Vagina (tissue), 2 donors: ENCODE measurements around the gene COPS4. TPM values are rescaled to one million over a fixed set of nuclear protein-coding genes. Genes with fewer than 3 reads are reported as not detected.
"Not testable (repeated sequence)": the region's sequence is repeated elsewhere in the genome, so short reads cannot be mapped to it uniquely, and the experiment has no call there.

Experiments
- DNase-seq, 2 donors: peaks; one replicate each; pipeline ENCODE4 v3.0.0-alpha.2; 2017; ENCODE audit errors: extremely low spot score in 2 of 2
- H3K27ac ChIP-seq: fragments of 200-600 bp; sonication (generic); one replicate; pipeline ENCODE4 v1.5.1; 2019
- H3K27me3 ChIP-seq: fragments of 200-600 bp; sonication (generic); one replicate; pipeline ENCODE4 v1.5.1; 2019
- H3K36me3 ChIP-seq, 2 donors: fragments of 200-600 bp; sonication (generic); one replicate each; pipeline ENCODE4 v1.5.1; 2017 to 2019
- H3K4me1 ChIP-seq: fragments of 200-600 bp; sonication (generic); one replicate; pipeline ENCODE4 v1.5.1; 2019
- H3K4me3 ChIP-seq, 2 donors: fragments of 200-600 bp; sonication (generic); 1 replicate in 1 of 2; 2 replicates in 1 of 2; pipeline ENCODE4 v1.5.1; 2016 to 2019
- H3K9me3 ChIP-seq: fragments of 200-600 bp; sonication (generic); one replicate; pipeline ENCODE4 v1.5.1; 2019
- CTCF ChIP-seq, 3 experiments: fragments of 450-650 bp in 2 of 3; fragments of 200-600 bp in 1 of 3; sonication (generic) in 1 of 3; IDR thresholded peaks; one replicate each; pipeline ENCODE4 v1.5.1; 2017 to 2019; ENCODE audit warnings: antibody characterized with exemption in 3 of 3, mild to moderate bottlenecking in 2 of 3, moderate library complexity in 2 of 3
- POLR2A ChIP-seq, 2 donors: fragments of 450-650 bp; IDR thresholded peaks; one replicate each; pipeline ENCODE4 v1.6.1; 2017; ENCODE audit warnings: antibody characterized with exemption in 2 of 2, mild to moderate bottlenecking in 2 of 2, moderate library complexity in 2 of 2
- POLR2AphosphoS5 ChIP-seq, 2 donors: sonication (generic); formaldehyde crosslinking; IDR thresholded peaks; one replicate each; pipeline ENCODE4 v1.9.0; 2017; ENCODE audit warnings: antibody characterized with exemption in 2 of 2, mild to moderate bottlenecking in 2 of 2, low read depth in 1 of 2; ENCODE audit not compliant: insufficient read depth in 1 of 2
- intact Hi-C: fragments of 100-400 bp; cut with DNase I; formaldehyde crosslinking; loops from one replicate; pipeline ENCODE4 v1.15.1; 2023
- total RNA-seq: library from RNA; depleted of rRNA; stranded (reverse); fragments of >200 nt; gene quantifications from one replicate; pipeline ENCODE4 v1.2.3, GENCODE V29; 2016

COPS4 gene
- 18.7 TPM for total RNA-seq

GRCh38 chr4:83034630-83035494 lies at the start of gene COPS4:
Gene COPS4 (plus strand): TSS chr4:83035183. CDS start chr4:83035225, 42 bp downstream.
- peak within 1 kb of the TSS; percentile 62 to 75 for H3K4me3 ChIP-seq
- TF ChIP-seq POLR2AphosphoS5 (IDR thresholded peaks at IDR 0.05; ENCODE audit: insufficient read depth in 1 of 2, low read depth in 1 of 2) (peak; percentile 95 to 99), POLR2A (IDR thresholded peaks at IDR 0.05) (peak in 1 of 2 donors; percentile 44), CTCF (IDR thresholded peaks at IDR 0.05) (peak; percentile 19 to 58 (median 24))
- H3K9me3 ChIP-seq: no peaks in the 10 kb centered on the region
- H3K27me3 ChIP-seq: no peaks in the 10 kb centered on the region
- intact Hi-C loops: loop anchor here (2.0 kb wide), 1 partner anchor 22 kb away; no protein-coding TSS in a partner anchor
- no peaks in the 10 kb centered on the region for H3K36me3 ChIP-seq
- H3K4me1 ChIP-seq: peaks cover 38% of the 10 kb centered on the region
- peak; percentile 97 to 99 for DNase-seq
- peak within 1 kb of the TSS; percentile 83 for H3K27ac ChIP-seq

- H3K27me3 ChIP-seq, intact Hi-C loops, H3K27ac ChIP-seq, H3K4me1 ChIP-seq, H3K9me3 ChIP-seq, DNase-seq, H3K4me3 ChIP-seq, H3K36me3 ChIP-seq: not testable (repeated sequence)
Observed at GRCh38 chr4:82987519-82987918, 47.5 kb upstream of the COPS4 start.

GRCh38 chr4:82988323-82988832 lies 46.6 kb upstream of the COPS4 start:
- Histone ChIP-seq H3K4me1 (no peaks in the 10 kb centered on the region), H3K27ac (no peak overlapping the region), H3K4me3 (no peak overlapping the region), H3K9me3 (no peaks in the 10 kb centered on the region), H3K27me3 (no peaks in the 10 kb centered on the region), H3K36me3 (no peaks in the 10 kb centered on the region)
- TF ChIP-seq POLR2A (IDR thresholded peaks at IDR 0.05) (no peak), POLR2AphosphoS5 (IDR thresholded peaks at IDR 0.05; ENCODE audit: insufficient read depth in 1 of 2, low read depth in 1 of 2) (no peak), CTCF (IDR thresholded peaks at IDR 0.05) (no peak)
- intact Hi-C loops: no loop called here
- DNase-seq: no peak

GRCh38 chr4:82989575-82990429 lies 45.2 kb upstream of the COPS4 start:
- no peaks in the 10 kb centered on the region for H3K27me3 ChIP-seq
- no peak for DNase-seq
- intact Hi-C loops: no loop called here
- H3K27ac ChIP-seq: no peak overlapping the region
- no peaks in the 10 kb centered on the region for H3K9me3 ChIP-seq
- no peaks in the 10 kb centered on the region for H3K36me3 ChIP-seq
- no peak for TF ChIP-seq POLR2A (IDR thresholded peaks at IDR 0.05)
- no peak overlapping the region for H3K4me3 ChIP-seq
- no peaks in the 10 kb centered on the region for H3K4me1 ChIP-seq

- H3K4me1 ChIP-seq: no peaks in the 10 kb centered on the region
- H3K36me3 ChIP-seq: no peaks in the 10 kb centered on the region
- no peak overlapping the region for H3K4me3 ChIP-seq
- DNase-seq: no peak
- no peaks in the 10 kb centered on the region for H3K27me3 ChIP-seq
- TF ChIP-seq CTCF (IDR thresholded peaks at IDR 0.05) (no peak), POLR2AphosphoS5 (IDR thresholded peaks at IDR 0.05; ENCODE audit: insufficient read depth in 1 of 2, low read depth in 1 of 2) (no peak), POLR2A (IDR thresholded peaks at IDR 0.05) (no peak)
- no peaks in the 10 kb centered on the region for H3K9me3 ChIP-seq
- intact Hi-C loops: no loop called here
- no peak overlapping the region for H3K27ac ChIP-seq
Observed at GRCh38 chr4:82994834-82995233, 40.1 kb upstream of the COPS4 start.
